HEK293 (cell line): Measurements from ENCODE around the gene DHRS13.

Experiments
- EGR2 ChIP-seq: fragments of 450-650 bp; formaldehyde crosslinking; IDR thresholded peaks from 2 replicates; pipeline ENCODE4 v1.5.1; 2016; ENCODE audit warnings: low read depth, missing biosample characterization, missing genetic modification characterization
- GLIS1 ChIP-seq: fragments of 450-650 bp; formaldehyde crosslinking; IDR thresholded peaks from 2 replicates; pipeline ENCODE4 v1.5.1; 2016; ENCODE audit warnings: missing biosample characterization, missing genetic modification characterization
- MZF1 ChIP-seq: fragments of 450-650 bp; formaldehyde crosslinking; IDR thresholded peaks from 2 replicates; pipeline ENCODE4 v1.5.1; 2017; ENCODE audit warnings: missing biosample characterization, missing genetic modification characterization, borderline replicate concordance
- OVOL3 ChIP-seq: fragments of 450-650 bp; formaldehyde crosslinking; IDR thresholded peaks from 2 replicates; pipeline ENCODE4 v1.5.1; 2016; ENCODE audit warnings: missing biosample characterization, missing genetic modification characterization
- SCRT2 ChIP-seq: fragments of 450-650 bp; formaldehyde crosslinking; IDR thresholded peaks from 2 replicates; pipeline ENCODE4 v1.5.1; 2016; ENCODE audit warnings: missing biosample characterization, missing genetic modification characterization
- SETDB1 ChIP-seq: IDR thresholded peaks from one replicate; pipeline ENCODE4 v1.6.1; 2017; ENCODE audit warnings: mild to moderate bottlenecking, low read length, moderate library complexity, mixed read lengths; ENCODE audit not compliant: insufficient read length
- SP7 ChIP-seq: fragments of 450-650 bp; formaldehyde crosslinking; IDR thresholded peaks from 2 replicates; pipeline ENCODE4 v1.5.1; 2016; ENCODE audit warnings: missing biosample characterization, missing genetic modification characterization
- ZBTB17 ChIP-seq: fragments of 450-650 bp; formaldehyde crosslinking; IDR thresholded peaks from 2 replicates; pipeline ENCODE4 v1.5.1; 2016; ENCODE audit warnings: missing biosample characterization, missing genetic modification characterization
- ZBTB8A ChIP-seq: fragments of 450-650 bp; formaldehyde crosslinking; IDR thresholded peaks from 2 replicates; pipeline ENCODE4 v1.5.1; 2016; ENCODE audit warnings: missing biosample characterization, missing genetic modification characterization
- ZNF16 ChIP-seq: fragments of 450-650 bp; formaldehyde crosslinking; IDR thresholded peaks from 2 replicates; pipeline ENCODE4 v1.5.1; 2016; ENCODE audit warnings: low read depth, missing biosample characterization, missing genetic modification characterization
- ZNF184 ChIP-seq: fragments of 450-650 bp; IDR thresholded peaks from 2 replicates; pipeline ENCODE4 v1.5.1; 2018; ENCODE audit warnings: missing biosample characterization, mild to moderate bottlenecking, missing genetic modification characterization
- ZNF211 ChIP-seq: fragments of 450-650 bp; formaldehyde crosslinking; IDR thresholded peaks from 2 replicates; pipeline ENCODE4 v1.5.1; 2016; ENCODE audit warnings: low read depth, missing biosample characterization, missing genetic modification characterization
- ZNF239 ChIP-seq: fragments of 450-650 bp; formaldehyde crosslinking; IDR thresholded peaks from 2 replicates; pipeline ENCODE4 v1.5.1; 2016; ENCODE audit warnings: missing biosample characterization, missing genetic modification characterization
- ZNF24 ChIP-seq: fragments of 450-650 bp; formaldehyde crosslinking; IDR thresholded peaks from 2 replicates; pipeline ENCODE4 v1.5.1; 2016; ENCODE audit warnings: missing biosample characterization, missing genetic modification characterization
- ZNF311 ChIP-seq: fragments of 450-650 bp; formaldehyde crosslinking; IDR thresholded peaks from 2 replicates; pipeline ENCODE4 v1.5.1; 2017; ENCODE audit warnings: missing biosample characterization, missing genetic modification characterization, borderline replicate concordance
- ZNF366 ChIP-seq: fragments of 450-650 bp; formaldehyde crosslinking; conservative IDR thresholded peaks from 2 replicates; pipeline ENCODE4 v1.5.1; 2016; ENCODE audit warnings: missing biosample characterization, missing genetic modification characterization
- ZNF37A ChIP-seq: fragments of 450-650 bp; IDR thresholded peaks from 2 replicates; pipeline ENCODE4 v1.5.1; 2018; ENCODE audit warnings: missing biosample characterization, missing genetic modification characterization
- ZNF391 ChIP-seq: fragments of 450-650 bp; formaldehyde crosslinking; IDR thresholded peaks from 2 replicates; pipeline ENCODE4 v1.5.1; 2016; ENCODE audit warnings: low read depth, missing biosample characterization, missing genetic modification characterization, borderline replicate concordance
- ZNF423 ChIP-seq: fragments of 450-650 bp; formaldehyde crosslinking; IDR thresholded peaks from 2 replicates; pipeline ENCODE4 v1.5.1; 2016; ENCODE audit warnings: missing biosample characterization, missing genetic modification characterization
- ZNF48 ChIP-seq: fragments of 450-650 bp; formaldehyde crosslinking; IDR thresholded peaks from 2 replicates; pipeline ENCODE4 v1.5.1; 2016; ENCODE audit warnings: missing biosample characterization, missing genetic modification characterization
- ZNF513 ChIP-seq: fragments of 450-650 bp; IDR thresholded peaks from 2 replicates; pipeline ENCODE4 v1.5.1; 2018; ENCODE audit warnings: missing biosample characterization, missing genetic modification characterization
- ZNF580 ChIP-seq: fragments of 450-650 bp; formaldehyde crosslinking; IDR thresholded peaks from 2 replicates; pipeline ENCODE4 v1.5.1; 2016; ENCODE audit warnings: missing biosample characterization, missing genetic modification characterization
- ZNF610 ChIP-seq: fragments of 450-650 bp; formaldehyde crosslinking; IDR thresholded peaks from 2 replicates; pipeline ENCODE4 v1.5.1; 2016; ENCODE audit warnings: missing biosample characterization, missing genetic modification characterization, borderline replicate concordance
- ZNF701 ChIP-seq: fragments of 450-650 bp; formaldehyde crosslinking; IDR thresholded peaks from 2 replicates; pipeline ENCODE4 v1.5.1; 2016; ENCODE audit warnings: missing biosample characterization, missing genetic modification characterization
- ZNF707 ChIP-seq: fragments of 450-650 bp; formaldehyde crosslinking; IDR thresholded peaks from 2 replicates; pipeline ENCODE4 v1.5.1; 2016; ENCODE audit warnings: missing biosample characterization, missing genetic modification characterization
- ZNF776 ChIP-seq: fragments of 450-650 bp; formaldehyde crosslinking; IDR thresholded peaks from 2 replicates; pipeline ENCODE4 v1.5.0; 2017; ENCODE audit warnings: missing biosample characterization, missing genetic modification characterization, borderline replicate concordance
- ZNF777 ChIP-seq: fragments of 450-650 bp; formaldehyde crosslinking; IDR thresholded peaks from 2 replicates; pipeline ENCODE4 v1.5.1; 2017; ENCODE audit warnings: missing biosample characterization, missing genetic modification characterization, borderline replicate concordance
- ZSCAN18 ChIP-seq: fragments of 450-650 bp; formaldehyde crosslinking; IDR thresholded peaks from 2 replicates; pipeline ENCODE4 v1.5.1; 2016; ENCODE audit warnings: missing biosample characterization, missing genetic modification characterization
- ZSCAN4 ChIP-seq: fragments of 450-650 bp; formaldehyde crosslinking; IDR thresholded peaks from 2 replicates; pipeline ENCODE4 v1.5.1; 2017; ENCODE audit warnings: missing biosample characterization, missing genetic modification characterization
- TF ChIP-seq, protein P1 (sequence below): fragments of 450-650 bp; formaldehyde crosslinking; IDR thresholded peaks from 2 replicates; pipeline ENCODE4 v1.5.1; 2017; ENCODE audit warnings: missing biosample characterization, missing genetic modification characterization
- TF ChIP-seq, protein P2 (sequence below): fragments of 450-650 bp; formaldehyde crosslinking; IDR thresholded peaks from 2 replicates; pipeline ENCODE4 v1.5.1; 2016; ENCODE audit warnings: missing biosample characterization, missing genetic modification characterization, borderline replicate concordance
- TF ChIP-seq, protein P3 (sequence below): fragments of 450-650 bp; formaldehyde crosslinking; IDR thresholded peaks from 2 replicates; pipeline ENCODE4 v1.5.1; 2016; ENCODE audit warnings: missing biosample characterization, missing genetic modification characterization

Gene DHRS13

GRCh38 chr17:28896884-28897768, 5.8 kb downstream of the DHRS13 start, which contains the start of gene FLOT2 (continued):
- TF ChIP-seq, protein P1, sequence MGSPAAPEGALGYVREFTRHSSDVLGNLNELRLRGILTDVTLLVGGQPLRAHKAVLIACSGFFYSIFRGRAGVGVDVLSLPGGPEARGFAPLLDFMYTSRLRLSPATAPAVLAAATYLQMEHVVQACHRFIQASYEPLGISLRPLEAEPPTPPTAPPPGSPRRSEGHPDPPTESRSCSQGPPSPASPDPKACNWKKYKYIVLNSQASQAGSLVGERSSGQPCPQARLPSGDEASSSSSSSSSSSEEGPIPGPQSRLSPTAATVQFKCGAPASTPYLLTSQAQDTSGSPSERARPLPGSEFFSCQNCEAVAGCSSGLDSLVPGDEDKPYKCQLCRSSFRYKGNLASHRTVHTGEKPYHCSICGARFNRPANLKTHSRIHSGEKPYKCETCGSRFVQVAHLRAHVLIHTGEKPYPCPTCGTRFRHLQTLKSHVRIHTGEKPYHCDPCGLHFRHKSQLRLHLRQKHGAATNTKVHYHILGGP (tag by site-specific recombination): no peak
- no peak; the same call in 1 of the 2 replicates for TF ChIP-seq MZF1 (tag by site-specific recombination)
- TF ChIP-seq ZNF37A (tag by site-specific recombination): no peak
- TF ChIP-seq ZNF423 (tag by site-specific recombination): peak; percentile 98
- no peak for TF ChIP-seq ZNF16 (tag by site-specific recombination)
- TF ChIP-seq ZSCAN4 (tag by site-specific recombination): no peak
- no peak for TF ChIP-seq ZBTB17 (tag by site-specific recombination)
- TF ChIP-seq SCRT2 (tag by site-specific recombination): peak; percentile 94
- TF ChIP-seq GLIS1 (tag by site-specific recombination): peak; percentile 99
- TF ChIP-seq ZNF366: peak; percentile 62
- no peak for TF ChIP-seq ZNF610 (tag by site-specific recombination)
- TF ChIP-seq ZNF776: no peak
- TF ChIP-seq, protein P2, sequence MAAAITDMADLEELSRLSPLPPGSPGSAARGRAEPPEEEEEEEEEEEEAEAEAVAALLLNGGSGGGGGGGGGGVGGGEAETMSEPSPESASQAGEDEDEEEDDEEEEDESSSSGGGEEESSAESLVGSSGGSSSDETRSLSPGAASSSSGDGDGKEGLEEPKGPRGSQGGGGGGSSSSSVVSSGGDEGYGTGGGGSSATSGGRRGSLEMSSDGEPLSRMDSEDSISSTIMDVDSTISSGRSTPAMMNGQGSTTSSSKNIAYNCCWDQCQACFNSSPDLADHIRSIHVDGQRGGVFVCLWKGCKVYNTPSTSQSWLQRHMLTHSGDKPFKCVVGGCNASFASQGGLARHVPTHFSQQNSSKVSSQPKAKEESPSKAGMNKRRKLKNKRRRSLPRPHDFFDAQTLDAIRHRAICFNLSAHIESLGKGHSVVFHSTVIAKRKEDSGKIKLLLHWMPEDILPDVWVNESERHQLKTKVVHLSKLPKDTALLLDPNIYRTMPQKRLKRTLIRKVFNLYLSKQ (tag by site-specific recombination): no peak
- TF ChIP-seq ZNF777 (tag by site-specific recombination): no peak
- no peak for TF ChIP-seq ZNF311 (tag by site-specific recombination)
- 0 out of 2 replicates have a peak, but pooled peaks have one; percentile 6 for TF ChIP-seq OVOL3
- TF ChIP-seq ZNF707 (tag by site-specific recombination): no peak
- no peak for TF ChIP-seq ZNF239
- no peak for TF ChIP-seq ZNF701
- TF ChIP-seq ZBTB8A (tag by site-specific recombination): peak; percentile 93
- TF ChIP-seq ZNF24 (tag by site-specific recombination): 0 out of 2 replicates have a peak, but pooled peaks have one; percentile 35
- no peak for TF ChIP-seq ZNF211
- no peak; the same call in 1 of the 2 replicates for TF ChIP-seq ZNF513
- TF ChIP-seq ZNF580 (tag by site-specific recombination): no peak
- peak; percentile 56 for TF ChIP-seq EGR2
- TF ChIP-seq, protein P3, sequence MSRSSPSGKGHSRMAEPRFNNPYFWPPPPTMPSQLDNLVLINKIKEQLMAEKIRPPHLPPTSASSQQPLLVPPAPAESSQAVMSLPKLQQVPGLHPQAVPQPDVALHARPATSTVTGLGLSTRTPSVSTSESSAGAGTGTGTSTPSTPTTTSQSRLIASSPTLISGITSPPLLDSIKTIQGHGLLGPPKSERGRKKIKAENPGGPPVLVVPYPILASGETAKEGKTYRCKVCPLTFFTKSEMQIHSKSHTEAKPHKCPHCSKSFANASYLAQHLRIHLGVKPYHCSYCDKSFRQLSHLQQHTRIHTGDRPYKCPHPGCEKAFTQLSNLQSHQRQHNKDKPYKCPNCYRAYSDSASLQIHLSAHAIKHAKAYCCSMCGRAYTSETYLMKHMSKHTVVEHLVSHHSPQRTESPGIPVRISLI (tag by site-specific recombination): no peak
- TF ChIP-seq SP7: peak; percentile 85
- no peak for TF ChIP-seq ZSCAN18 (tag by site-specific recombination)
- no peak for TF ChIP-seq ZNF391
- TF ChIP-seq SETDB1: no peak
- TF ChIP-seq ZNF48 (tag by site-specific recombination): no peak
- 0 out of 2 replicates have a peak, but pooled peaks have one; percentile 9 for TF ChIP-seq ZNF184 (tag by site-specific recombination)
